ENCODE measurements around the gene LGR4.

LGR4 gene

GRCh38 chr11:27425814-27426213 lies 46.8 kb downstream of the LGR4 start:
- no peak for DNase-seq (ENCODE audit: low read depth)

GRCh38 chr11:27423125-27423524 lies 49.5 kb downstream of the LGR4 start:
- no peak for DNase-seq (ENCODE audit: low read depth)

- DNase-seq (ENCODE audit: low read depth), result no peak
Measured at GRCh38 chr11:27421819-27422494, 50.6 kb downstream of the LGR4 start.

GRCh38 chr11:27420722-27421572 lies 51.6 kb downstream of the LGR4 start:
- no peak for DNase-seq (ENCODE audit: low read depth)

- no peak for DNase-seq (ENCODE audit: low read depth)
Measured at GRCh38 chr11:27420217-27420616, 52.4 kb downstream of the LGR4 start.

GRCh38 chr11:27418356-27418755 lies 54.2 kb downstream of the LGR4 start:
- no peak for DNase-seq (ENCODE audit: low read depth)

GRCh38 chr11:27416568-27417176 lies 55.9 kb downstream of the LGR4 start:
- no peak for DNase-seq (ENCODE audit: low read depth)

GRCh38 chr11:27414644-27415043 lies 57.9 kb downstream of the LGR4 start:
- no peak for DNase-seq (ENCODE audit: low read depth)

GRCh38 chr11:27413218-27413617 lies 59.4 kb downstream of the LGR4 start:
- no peak for DNase-seq (ENCODE audit: low read depth)

GRCh38 chr11:27412192-27412691 lies 60.3 kb downstream of the LGR4 start:
- DNase-seq (ENCODE audit: low read depth), result no peak

GRCh38 chr11:27411328-27411727 lies 61.3 kb downstream of the LGR4 start:
- DNase-seq (ENCODE audit: low read depth), result no peak

GRCh38 chr11:27410272-27410671 lies 62.3 kb downstream of the LGR4 start:
- no peak for DNase-seq (ENCODE audit: low read depth)

- no peak for DNase-seq (ENCODE audit: low read depth)
Measured at GRCh38 chr11:27409742-27410141, 62.8 kb downstream of the LGR4 start.

- no peak for DNase-seq (ENCODE audit: low read depth)
Measured at GRCh38 chr11:27409049-27409448, 63.5 kb downstream of the LGR4 start.

- no peak for DNase-seq (ENCODE audit: low read depth)
Measured at GRCh38 chr11:27408246-27408800, 64.3 kb downstream of the LGR4 start.

- no peak for DNase-seq (ENCODE audit: low read depth)
Measured at GRCh38 chr11:27406498-27407354, 65.9 kb downstream of the LGR4 start.

- no peak for DNase-seq (ENCODE audit: low read depth)
Measured at GRCh38 chr11:27405134-27405533, 67.5 kb downstream of the LGR4 start.

GRCh38 chr11:27404427-27404826 lies 68.2 kb downstream of the LGR4 start:
- no peak for DNase-seq (ENCODE audit: low read depth)

- no peak for DNase-seq (ENCODE audit: low read depth)
Measured at GRCh38 chr11:27403195-27403594, 69.4 kb downstream of the LGR4 start.

- DNase-seq (ENCODE audit: low read depth), result no peak
Measured at GRCh38 chr11:27402450-27402849, 70.1 kb downstream of the LGR4 start.

GRCh38 chr11:27401833-27402316 lies 70.7 kb downstream of the LGR4 start:
- no peak for DNase-seq (ENCODE audit: low read depth)
